Activated CD4-positive, alpha-beta memory T cell treated with anti-CD3 and anti-CD28 coated beads, Interleukin-2, amount 10 ng/mL, durations not matched to agents 7 days and 5 days (primary cell): ENCODE data around the gene ZMYND8. TPM values are rescaled to one million over a fixed set of nuclear protein-coding genes. Genes with fewer than 3 reads are reported as not detected.
"Not testable (repeated sequence)": the region's sequence is repeated elsewhere in the genome, so short reads cannot be mapped to it uniquely, and the experiment has no call there.

Experiments used
- CTCF ChIA-PET: fragments of 350-600 bp; sonication (Branson Sonifier 250); formaldehyde crosslinking; loops from one replicate; lab custom pipeline; 2021; ENCODE audit warnings: antibody characterized with exemption, inconsistent platforms; lab: Charles Lee
- POLR2A ChIA-PET: fragments of 350-600 bp; sonication (Branson Sonifier 250); formaldehyde crosslinking; loops from one replicate; lab custom pipeline; 2021; ENCODE audit warnings: antibody characterized with exemption; lab: Charles Lee
- DNase-seq: peaks from one replicate; pipeline ENCODE4 v3.0.0-alpha.2; 2020
- H3K27ac Mint-ChIP-seq: one replicate; pipeline ENCODE4 v1.8.0; 2021; ENCODE audit warnings: mild to moderate bottlenecking, mixed read lengths
- H3K27me3 Mint-ChIP-seq: one replicate; pipeline ENCODE4 v1.8.0; 2021; ENCODE audit warnings: mixed read lengths
- H3K36me3 Mint-ChIP-seq: one replicate; pipeline ENCODE4 v1.8.0; 2021; ENCODE audit warnings: low read depth, mixed read lengths
- H3K4me1 Mint-ChIP-seq: one replicate; pipeline ENCODE4 v1.8.0; 2021; ENCODE audit warnings: mixed read lengths
- H3K4me3 Mint-ChIP-seq: one replicate; pipeline ENCODE4 v1.8.0; 2021; ENCODE audit warnings: mild to moderate bottlenecking, mixed read lengths
- H3K9me3 Mint-ChIP-seq: one replicate; pipeline ENCODE4 v1.8.0; 2021; ENCODE audit warnings: mixed read lengths
- total RNA-seq, 2 experiments: library from RNA; stranded (reverse); gene quantifications; one replicate each; pipeline ENCODE4 v1.2.3, GENCODE V29; 2021

ZMYND8 gene
- total RNA-seq, 2 experiments from 2014 or later, result 37.8 to 44.2 TPM

GRCh38 chr20:47385968-47386367, 29.5 kb upstream of the ZMYND8 start:
- CTCF ChIA-PET, result interaction anchor here (4.2 to 10.3 kb wide), 2 partner anchors 29 to 112 kb away, joined by 59 to 441 read pairs; partner anchors contain the start of gene ZMYND8
- H3K27ac Mint-ChIP-seq, H3K9me3 Mint-ChIP-seq, H3K4me3 Mint-ChIP-seq, H3K27me3 Mint-ChIP-seq, POLR2A ChIA-PET, DNase-seq, H3K36me3 Mint-ChIP-seq: not testable (repeated sequence)
- H3K4me1 Mint-ChIP-seq, result peaks cover 24% of the 10 kb centered on the region

DNA sequence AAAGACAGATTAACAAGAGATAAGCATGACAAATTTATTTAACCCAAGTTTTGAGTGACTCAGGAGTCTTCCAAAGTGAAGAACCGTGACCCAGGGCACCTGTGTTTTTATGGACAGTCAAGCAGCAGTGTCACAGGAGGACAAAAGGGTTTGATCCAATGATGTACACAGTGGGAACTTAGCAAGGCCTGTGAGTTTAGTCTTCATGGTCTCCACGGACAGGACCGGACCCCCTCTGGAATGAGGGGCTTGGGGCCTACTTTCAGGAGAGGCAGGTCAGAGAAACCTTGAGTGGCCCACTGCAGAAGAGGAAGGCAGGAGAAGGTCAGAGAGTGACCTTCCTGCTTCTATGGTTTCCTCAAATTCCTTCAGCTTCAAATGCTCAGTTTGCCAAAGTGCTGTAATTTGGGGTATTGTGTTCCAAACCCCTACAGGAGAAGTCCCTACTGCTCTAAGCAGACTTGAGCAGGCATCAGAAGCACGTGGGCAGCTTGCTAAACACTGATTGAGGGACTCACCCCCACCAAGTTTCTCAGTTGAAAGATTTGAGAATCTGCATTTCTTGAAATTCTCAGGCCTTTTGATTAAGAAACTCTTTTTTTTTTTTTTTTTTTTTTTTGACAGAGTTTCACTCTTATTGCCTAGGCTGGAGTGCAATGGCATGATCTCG, 26.4 kb upstream of the ZMYND8 start:
- no peak for DNase-seq
- ChIA-PET POLR2A (interaction anchor here (1.6 to 5.4 kb wide), 4 partner anchors 14 to 119 kb away, joined by 4 to 66 read pairs (median 30); partner anchors contain the start of genes NCOA3 and ZMYND8), CTCF (interaction anchor here (0.7 to 10.3 kb wide), 23 partner anchors 10 to 249 kb away, joined by 3 to 441 read pairs (median 15); partner anchors contain the start of gene ZMYND8)
- Mint-ChIP-seq H3K9me3 (no peaks in the 10 kb centered on the region), H3K4me3 (no peak overlapping the region), H3K4me1 (peaks cover 36% of the 10 kb centered on the region), H3K27ac (no peak overlapping the region), H3K27me3 (no peaks in the 10 kb centered on the region), H3K36me3 (no peaks in the 10 kb centered on the region)

GRCh38 chr20:47380481-47380880, 24.0 kb upstream of the ZMYND8 start:
- H3K27ac Mint-ChIP-seq, result peak overlapping the region; percentile 55
- ChIA-PET CTCF (interaction anchor here (0.7 to 10.3 kb wide), 12 partner anchors 24 to 263 kb away, joined by 3 to 441 read pairs (median 4); partner anchors contain the start of gene ZMYND8), POLR2A (interaction anchor here (1.0 to 5.4 kb wide), 4 partner anchors 25 to 160 kb away, joined by 3 to 66 read pairs (median 28); partner anchors contain the start of gene ZMYND8)
- no peaks in the 10 kb centered on the region for H3K9me3 Mint-ChIP-seq
- DNase-seq, result peak; percentile 44
- no peaks in the 10 kb centered on the region for H3K27me3 Mint-ChIP-seq
- no peaks in the 10 kb centered on the region for H3K36me3 Mint-ChIP-seq
- H3K4me1 Mint-ChIP-seq, result peaks cover 36% of the 10 kb centered on the region
- H3K4me3 Mint-ChIP-seq, result no peak overlapping the region

- peak overlapping the region; percentile 40 for H3K27ac Mint-ChIP-seq
- no peaks in the 10 kb centered on the region for H3K36me3 Mint-ChIP-seq
- DNase-seq, result no peak
- no peaks in the 10 kb centered on the region for H3K9me3 Mint-ChIP-seq
- no peaks in the 10 kb centered on the region for H3K27me3 Mint-ChIP-seq
- POLR2A ChIA-PET, result interaction anchor here (1.1 to 5.4 kb wide), 3 partner anchors 24 to 107 kb away, joined by 4 to 66 read pairs (median 53); partner anchors contain the start of gene ZMYND8
- CTCF ChIA-PET, result interaction anchor here (1.2 to 10.3 kb wide), 5 partner anchors 23 to 242 kb away, joined by 3 to 441 read pairs (median 15); partner anchors contain the start of gene ZMYND8
- H3K4me3 Mint-ChIP-seq, result no peak overlapping the region
- peaks cover 36% of the 10 kb centered on the region for H3K4me1 Mint-ChIP-seq
Measured at GRCh38 chr20:47379433-47380150, 23.1 kb upstream of the ZMYND8 start.

DNA sequence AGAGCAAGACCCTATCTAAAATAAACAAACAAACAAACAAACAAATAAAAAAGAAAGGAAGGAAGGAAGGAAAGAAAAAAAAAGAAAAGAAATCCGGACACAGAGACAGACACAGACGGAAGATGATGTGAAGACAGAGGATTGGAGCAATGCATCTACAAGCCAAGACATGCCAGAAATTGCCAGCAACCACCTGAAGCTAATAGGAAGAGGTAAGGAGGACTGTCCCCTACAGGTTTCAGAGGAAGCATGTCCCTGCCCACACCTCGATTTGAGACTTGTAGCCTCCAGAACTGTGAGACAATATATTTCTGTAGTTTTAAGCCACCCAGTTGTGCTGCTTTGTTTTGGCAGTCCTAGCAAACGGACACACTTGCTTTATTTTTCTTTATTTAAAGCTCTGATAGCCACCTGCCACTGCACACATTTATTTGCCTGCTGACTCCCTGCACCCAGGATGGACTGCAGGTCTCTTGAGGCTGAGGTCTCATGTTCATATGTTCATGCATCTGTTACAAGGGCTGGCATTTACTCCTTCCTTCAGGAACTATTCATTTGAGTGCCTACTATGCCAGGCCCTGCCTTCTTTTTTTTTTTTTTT, 20.7 kb upstream of the ZMYND8 start:
- H3K9me3 Mint-ChIP-seq, result no peaks in the 10 kb centered on the region
- no peak for DNase-seq
- H3K4me3 Mint-ChIP-seq, result no peak overlapping the region
- H3K4me1 Mint-ChIP-seq, result peaks cover 20% of the 10 kb centered on the region
- ChIA-PET CTCF (interaction anchor here (0.7 to 1.2 kb wide), 2 partner anchors 104 to 292 kb away, joined by 3 to 5 read pairs; no protein-coding TSS in a partner anchor), POLR2A (interaction anchor here (0.7 to 1.0 kb wide), 2 partner anchors 15 to 244 kb away, joined by 3 to 4 read pairs; no protein-coding TSS in a partner anchor)
- H3K27me3 Mint-ChIP-seq, result no peaks in the 10 kb centered on the region
- no peaks in the 10 kb centered on the region for H3K36me3 Mint-ChIP-seq
- H3K27ac Mint-ChIP-seq, result no peak overlapping the region

- H3K4me3 Mint-ChIP-seq, H3K36me3 Mint-ChIP-seq, H3K27ac Mint-ChIP-seq, POLR2A ChIA-PET, DNase-seq, H3K9me3 Mint-ChIP-seq, H3K27me3 Mint-ChIP-seq, CTCF ChIA-PET: not testable (repeated sequence)
- peaks cover 17% of the 10 kb centered on the region for H3K4me1 Mint-ChIP-seq
Measured at GRCh38 chr20:47376096-47376643, 19.7 kb upstream of the ZMYND8 start.

DNA sequence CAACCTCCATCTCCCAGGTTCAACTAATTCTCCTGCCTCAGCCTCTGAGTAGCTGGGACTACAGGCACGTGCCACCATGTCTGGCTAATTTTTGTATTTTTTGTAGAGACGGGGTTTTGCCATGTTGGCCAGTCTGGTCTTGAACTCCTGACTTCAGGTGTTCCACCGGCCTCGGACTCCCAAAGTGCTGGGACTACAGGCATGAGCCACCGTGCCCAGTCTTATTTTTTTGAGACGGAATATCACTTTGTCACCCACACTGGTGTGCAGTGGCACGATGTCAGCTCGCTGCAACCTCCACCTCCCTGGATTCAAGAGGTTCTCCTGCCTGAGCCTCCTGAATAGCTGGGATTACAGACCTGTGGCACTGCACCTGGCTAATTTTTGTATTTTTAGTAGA, 17.6 kb upstream of the ZMYND8 start:
- H3K4me1 Mint-ChIP-seq, H3K27me3 Mint-ChIP-seq, H3K4me3 Mint-ChIP-seq, DNase-seq, H3K27ac Mint-ChIP-seq, H3K9me3 Mint-ChIP-seq, POLR2A ChIA-PET, H3K36me3 Mint-ChIP-seq, CTCF ChIA-PET: not testable (repeated sequence)

DNA sequence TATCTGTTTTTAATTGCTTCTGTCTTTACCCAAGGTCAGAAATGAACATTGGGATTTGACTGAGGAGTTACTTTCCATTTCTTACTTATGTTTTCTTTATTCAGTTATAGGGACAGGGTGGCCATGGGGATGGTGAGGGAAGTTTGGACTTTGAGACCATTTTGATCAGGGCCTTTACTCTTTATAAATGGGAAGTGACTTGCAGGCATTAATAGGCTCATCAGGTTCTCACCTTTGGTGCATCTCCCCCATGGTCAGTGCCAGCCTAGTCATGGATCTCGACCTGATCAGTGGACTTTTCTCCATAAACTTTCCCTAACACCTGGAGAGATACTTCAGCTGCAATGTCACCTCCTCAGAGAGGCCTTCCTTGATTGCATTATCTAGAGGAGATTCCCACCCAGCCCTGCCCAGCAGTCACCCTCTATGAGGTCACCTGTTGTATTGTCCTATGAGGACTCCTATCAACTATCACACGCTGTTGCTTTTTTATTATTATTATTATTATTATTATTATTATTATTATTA, 16.8 kb upstream of the ZMYND8 start:
- Mint-ChIP-seq H3K4me1 (no peaks in the 10 kb centered on the region), H3K27me3 (peaks cover 6% of the 10 kb centered on the region)

DNA sequence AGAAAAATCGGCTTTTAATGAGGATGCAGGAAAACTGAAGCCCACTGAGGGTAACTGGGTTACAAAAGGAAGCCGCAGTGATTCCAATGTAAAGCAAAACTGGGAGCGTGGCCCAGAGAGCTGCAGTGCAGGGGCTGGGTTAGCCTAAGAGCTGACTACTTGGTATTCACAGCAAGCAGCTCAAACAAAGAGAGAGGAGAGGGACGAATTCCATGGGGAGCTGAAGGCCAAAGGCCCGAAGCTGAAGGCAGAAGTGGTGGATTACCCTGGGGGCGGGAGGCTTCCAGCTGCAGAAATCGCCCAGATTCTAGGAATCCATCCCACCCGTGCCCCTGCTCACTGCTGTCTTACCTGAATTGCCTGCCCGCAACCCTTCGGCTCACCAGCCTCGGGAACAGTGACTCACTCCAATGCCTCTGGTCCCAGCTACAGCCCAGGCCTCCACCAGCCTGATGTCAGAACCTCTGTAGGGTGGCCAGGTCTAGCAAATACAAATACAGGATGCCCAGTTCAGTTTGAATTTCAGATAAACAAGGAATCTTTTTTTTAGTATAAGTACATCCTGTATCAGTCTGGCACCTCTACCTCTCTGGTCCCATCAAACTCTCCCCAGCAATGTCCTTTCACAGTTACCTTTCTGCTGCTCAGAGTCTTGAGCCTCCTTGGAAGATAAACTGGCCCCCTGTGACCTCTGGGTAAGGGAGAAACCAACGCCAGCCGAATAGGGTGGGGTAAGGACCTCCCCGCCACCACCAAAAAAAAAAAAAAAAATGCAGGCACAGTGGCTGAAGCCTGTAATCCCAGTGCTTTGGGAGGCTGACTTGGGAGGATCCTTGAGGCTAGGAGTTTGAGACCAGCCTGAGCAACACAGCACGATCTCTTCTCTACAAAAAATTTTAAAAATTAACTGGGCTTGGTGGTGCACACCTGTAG, 14.6 kb upstream of the ZMYND8 start:
- Mint-ChIP-seq H3K27ac (no peak overlapping the region), H3K36me3 (no peaks in the 10 kb centered on the region), H3K4me1 (no peaks in the 10 kb centered on the region), H3K4me3 (no peak overlapping the region), H3K27me3 (peaks cover 6% of the 10 kb centered on the region), H3K9me3 (no peaks in the 10 kb centered on the region)
- ChIA-PET POLR2A (interaction anchor here (0.7 kb wide), 1 partner anchor 97 kb away, joined by 3 read pairs; no protein-coding TSS in a partner anchor), CTCF (interaction anchor here (1.3 to 1.7 kb wide), 2 partner anchors 13 to 175 kb away, joined by 4 to 6 read pairs; no protein-coding TSS in a partner anchor)
- DNase-seq, result no peak

More for the DNA sequence above, 16.8 kb upstream of the ZMYND8 start:
- H3K4me3 Mint-ChIP-seq, result no peak overlapping the region
- no peak for DNase-seq
- POLR2A ChIA-PET, result no interaction called here
- H3K27ac Mint-ChIP-seq, result no peak overlapping the region
- H3K9me3 Mint-ChIP-seq, result no peaks in the 10 kb centered on the region
- CTCF ChIA-PET, result interaction anchor here (0.7 to 1.7 kb wide), 2 partner anchors 11 to 165 kb away, joined by 3 to 6 read pairs; no protein-coding TSS in a partner anchor
- no peaks in the 10 kb centered on the region for H3K36me3 Mint-ChIP-seq

DNA sequence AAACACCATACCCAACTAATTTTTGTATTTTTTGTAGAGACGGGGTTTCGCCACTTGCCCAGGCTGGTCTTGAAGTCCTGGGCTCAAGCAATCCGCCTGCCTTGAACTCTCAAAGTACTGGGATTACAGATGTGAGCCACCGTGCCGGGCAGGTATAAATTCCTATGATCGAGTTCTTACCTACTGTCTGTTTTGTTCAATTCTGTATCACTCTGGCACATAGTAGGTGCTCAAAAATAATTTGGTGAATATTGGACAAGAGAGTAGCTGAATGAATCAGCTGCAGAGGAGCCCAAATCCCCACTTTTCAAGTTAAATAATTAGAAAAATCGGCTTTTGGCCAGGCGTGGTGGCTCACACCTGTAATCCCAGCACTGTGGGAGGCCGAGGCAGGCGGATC, 13.7 kb upstream of the ZMYND8 start:
- no peak overlapping the region for H3K27ac Mint-ChIP-seq
- no peak for DNase-seq
- H3K36me3 Mint-ChIP-seq, result no peaks in the 10 kb centered on the region
- H3K9me3 Mint-ChIP-seq, result no peaks in the 10 kb centered on the region
- peaks cover 6% of the 10 kb centered on the region for H3K27me3 Mint-ChIP-seq
- CTCF ChIA-PET, result interaction anchor here (1.3 kb wide), 1 partner anchor 174 kb away, joined by 4 read pairs; no protein-coding TSS in a partner anchor
- POLR2A ChIA-PET, result interaction anchor here (0.7 kb wide), 1 partner anchor 96 kb away, joined by 3 read pairs; no protein-coding TSS in a partner anchor
- no peak overlapping the region for H3K4me3 Mint-ChIP-seq
- H3K4me1 Mint-ChIP-seq, result peaks cover 1% of the 10 kb centered on the region

DNA sequence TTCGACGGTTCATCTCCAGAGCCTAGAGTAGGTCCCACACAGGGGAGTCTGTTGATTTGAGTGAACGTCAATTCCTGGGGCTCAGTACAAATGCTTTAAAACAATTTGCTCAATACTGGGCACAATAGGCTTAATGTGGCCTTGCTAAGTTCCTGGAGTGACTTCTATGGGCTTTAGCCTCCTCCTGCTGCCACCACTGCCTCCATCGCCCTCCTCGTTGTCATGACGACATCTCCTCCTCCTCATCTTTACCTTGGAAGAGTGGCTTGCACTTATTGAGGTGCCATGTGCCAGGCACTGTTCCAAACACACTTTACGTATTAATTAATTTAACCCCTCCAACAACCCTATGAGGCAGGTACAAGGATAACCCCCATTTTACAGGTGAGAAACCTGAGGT, 11.8 kb upstream of the ZMYND8 start:
- no peak overlapping the region for H3K4me3 Mint-ChIP-seq
- CTCF ChIA-PET, result interaction anchor here (1.8 kb wide), 1 partner anchor 16 kb away, joined by 4 read pairs; no protein-coding TSS in a partner anchor
- POLR2A ChIA-PET, result interaction anchor here (0.7 to 1.5 kb wide), 3 partner anchors 10 to 15 kb away, joined by 3 to 4 read pairs (median 4); partner anchors contain the start of gene ZMYND8
- peaks cover 6% of the 10 kb centered on the region for H3K27me3 Mint-ChIP-seq
- DNase-seq, result no peak
- peaks cover 5% of the 10 kb centered on the region for H3K4me1 Mint-ChIP-seq
- H3K9me3 Mint-ChIP-seq, result no peaks in the 10 kb centered on the region
- no peak overlapping the region for H3K27ac Mint-ChIP-seq
- no peaks in the 10 kb centered on the region for H3K36me3 Mint-ChIP-seq
